Caki2 (cell line): ENCODE measurements around the gene MUC6. TPM values are rescaled to one million over a fixed set of nuclear protein-coding genes. Genes with fewer than 3 reads are reported as not detected.
A peak's percentile ranks its signal among the peaks of the same experiment; 100 is the strongest.

ENCODE experiments used
- DNase-seq: peaks from one replicate; pipeline ENCODE4 v3.0.0-alpha.2; 2015; ENCODE audit warnings: low read depth
- in situ Hi-C: cut with HindIII; loops from 2 replicates; pipeline ENCODE4 v1.10.0; 2016; ENCODE audit warnings: low sequenced_read_pairs, low pct_unique_long_range_greater_than_20kb, mixed read lengths
- total RNA-seq: library from RNA; depleted of rRNA; stranded (reverse); fragments of >200 nt; shearing (Covaris generic); gene quantifications from 2 replicates; pipeline ENCODE4 v1.2.3, GENCODE V29; 2014; ENCODE audit warnings: low replicate concordance

Gene MUC6
- total RNA-seq, 1 experiment from 2014 or later: not detected

DNA sequence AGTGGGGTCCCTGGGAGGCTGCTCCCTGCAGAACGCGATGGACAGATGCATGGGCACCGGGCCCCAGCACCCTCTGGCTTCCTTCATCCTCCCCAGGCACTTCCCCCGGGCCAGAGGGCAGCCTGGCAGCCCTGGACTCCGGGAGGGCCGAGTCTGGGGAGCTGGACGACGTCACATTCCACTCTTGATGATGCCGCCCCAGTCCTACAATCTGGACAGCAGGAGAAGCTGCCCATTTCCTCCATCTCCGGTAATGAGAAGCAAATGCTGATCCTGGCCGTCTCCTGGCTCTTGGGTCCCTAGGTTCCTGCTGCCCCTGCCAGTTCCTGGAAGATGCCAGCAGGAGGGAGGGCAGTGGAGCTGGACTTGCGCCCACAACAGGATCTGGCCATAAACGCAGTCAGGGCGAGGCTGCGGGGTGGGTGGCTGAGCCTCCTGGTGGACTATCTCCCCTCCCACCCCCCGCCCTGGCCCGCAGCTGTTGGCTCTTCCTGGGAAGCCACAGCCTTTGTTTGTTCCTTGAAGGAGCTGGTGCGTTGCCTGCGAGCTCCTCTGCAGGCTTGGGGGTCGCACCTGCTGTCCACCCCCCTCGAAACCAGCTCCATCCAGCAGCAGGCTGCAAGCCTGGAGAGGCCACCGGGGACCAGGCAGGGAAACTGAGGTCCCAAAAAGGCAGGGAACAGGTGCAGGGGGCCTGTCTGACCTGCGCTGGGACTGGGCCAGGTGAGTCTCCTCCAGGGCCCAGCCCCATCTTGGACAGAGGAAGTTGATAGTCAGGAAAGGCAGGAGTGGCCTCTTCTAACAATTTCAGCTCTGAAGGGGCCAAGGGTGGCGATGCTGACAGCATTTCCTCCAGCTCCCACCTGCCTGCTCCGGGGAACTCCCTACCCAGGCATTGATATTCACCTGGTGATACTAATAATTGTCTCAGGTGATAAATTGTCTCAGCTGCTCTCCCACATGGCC lies 17.9 kb upstream of the MUC6 start:
- DNase-seq: no peak
- in situ Hi-C loops: no loop called here

DNA sequence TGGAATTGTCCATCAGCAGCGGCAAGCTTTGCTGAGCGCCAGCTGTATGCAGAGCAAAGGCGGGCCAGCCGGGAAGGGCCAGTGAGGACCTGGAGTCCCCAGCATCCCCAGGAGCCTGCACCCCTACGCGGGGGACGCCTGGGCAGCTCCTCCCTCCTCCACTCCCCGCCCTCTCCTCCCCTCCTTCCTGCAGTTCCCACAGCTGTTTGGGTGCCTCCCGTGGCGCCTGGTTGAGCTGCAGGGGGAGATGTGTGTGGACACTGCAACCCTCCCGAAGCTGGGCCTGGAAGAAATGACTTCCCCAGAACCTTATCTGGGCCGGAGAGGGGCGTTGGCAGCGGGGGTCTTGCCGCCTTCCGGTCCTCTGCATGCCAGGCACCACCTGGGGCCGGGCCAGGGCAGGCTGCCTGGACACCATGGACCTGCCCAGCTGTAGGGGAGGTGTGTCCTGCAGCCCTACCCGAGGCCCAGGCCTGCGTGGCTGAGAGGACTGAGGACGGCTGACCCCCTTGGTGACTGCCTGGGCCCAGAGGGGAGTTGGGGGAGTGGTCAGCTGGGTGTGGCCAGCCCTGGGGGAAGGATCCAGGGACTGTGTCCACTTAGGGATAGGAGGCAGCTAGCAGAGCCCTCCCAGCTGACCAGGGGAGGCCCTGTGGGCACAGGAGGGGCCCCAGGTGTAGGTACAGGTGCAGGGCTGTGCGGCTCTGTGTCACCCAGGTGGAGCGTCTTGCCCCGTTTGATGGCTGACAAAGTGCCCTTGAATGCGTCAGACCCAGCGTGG lies 16.8 kb upstream of the MUC6 start:
- DNase-seq: no peak
- in situ Hi-C loops: no loop called here

DNA sequence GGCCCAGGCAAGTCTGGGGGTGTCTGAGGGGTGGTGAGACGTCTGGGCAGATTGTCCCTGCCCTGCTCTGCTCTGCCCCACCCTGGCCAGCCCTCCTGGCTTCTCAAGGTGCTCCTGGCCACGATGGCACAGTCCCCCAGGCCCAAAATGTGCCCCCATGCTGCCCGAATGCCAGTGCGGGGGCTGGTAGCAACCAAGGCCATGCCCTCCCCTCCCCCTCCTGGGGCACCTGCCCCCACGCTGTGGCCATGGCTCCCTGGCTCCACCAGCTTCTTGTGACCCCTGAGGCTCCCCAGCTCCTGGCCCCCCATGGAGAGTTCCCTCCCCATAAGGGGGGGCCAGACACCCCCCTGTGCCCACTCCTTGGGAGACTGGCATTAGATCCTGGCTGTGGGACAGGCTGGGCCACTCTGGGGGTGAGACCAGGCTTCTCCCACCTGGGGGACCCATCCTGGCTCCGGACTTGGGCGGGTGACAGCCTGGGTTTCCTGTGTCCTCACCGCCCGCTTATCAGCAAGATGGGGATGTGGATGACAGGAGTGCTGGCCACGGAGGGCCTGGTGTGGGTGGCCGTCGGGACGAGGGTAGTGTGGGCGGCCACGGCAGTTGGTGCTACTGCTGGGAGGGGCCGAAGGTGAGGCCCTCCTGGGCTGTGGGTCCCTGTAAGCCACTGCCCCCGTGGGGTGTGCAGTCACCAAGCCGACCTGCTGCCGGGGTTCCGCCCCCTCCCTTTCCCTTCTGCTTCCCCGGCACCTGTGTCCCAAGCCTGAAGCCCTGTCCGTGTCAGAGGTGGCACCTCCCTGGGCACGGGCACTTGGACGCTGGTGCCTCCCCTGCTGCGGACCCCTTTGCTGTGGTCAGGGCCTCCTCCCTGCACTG lies 15.9 kb upstream of the MUC6 start:
- in situ Hi-C loops: no loop called here
- DNase-seq: no peak

DNA sequence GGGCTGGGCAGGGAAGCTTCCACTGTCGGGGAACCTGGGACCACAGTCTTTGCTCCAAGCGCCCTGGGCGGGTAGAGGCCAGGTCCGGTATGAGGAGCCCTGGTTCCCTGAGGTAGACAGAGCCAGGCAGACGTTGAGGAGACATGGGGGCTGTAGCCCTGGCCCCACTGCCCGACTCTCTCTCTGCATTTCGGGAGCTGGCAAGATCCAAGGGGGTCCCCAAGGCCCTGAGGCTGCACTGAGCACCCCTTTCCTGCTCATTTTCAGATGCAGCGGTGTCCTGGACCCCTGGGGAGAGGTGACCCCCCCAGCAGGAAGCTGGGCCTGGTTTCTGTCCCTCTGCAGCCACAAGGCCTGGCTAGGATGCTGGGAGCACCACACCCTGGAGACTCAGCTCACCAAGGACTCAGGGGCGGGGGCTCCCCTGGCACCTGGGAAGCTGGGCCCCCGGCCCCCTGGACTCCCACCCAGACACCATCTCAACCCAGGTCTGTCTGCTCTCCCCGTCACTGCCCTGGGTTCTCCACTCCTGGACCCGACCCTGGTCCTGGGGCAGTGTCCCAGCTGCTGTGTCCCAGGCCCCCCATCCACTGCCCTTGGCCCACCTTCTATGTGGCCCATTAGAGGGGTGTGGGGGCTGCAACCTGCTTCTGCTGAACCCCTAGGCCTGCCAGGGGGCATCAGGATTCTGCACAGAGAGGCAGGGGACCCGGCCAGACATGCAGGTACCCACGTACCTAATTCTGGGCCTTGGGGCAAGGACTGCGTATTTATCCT lies 15.0 kb upstream of the MUC6 start:
- no peak for DNase-seq
- in situ Hi-C loops: no loop called here

DNA sequence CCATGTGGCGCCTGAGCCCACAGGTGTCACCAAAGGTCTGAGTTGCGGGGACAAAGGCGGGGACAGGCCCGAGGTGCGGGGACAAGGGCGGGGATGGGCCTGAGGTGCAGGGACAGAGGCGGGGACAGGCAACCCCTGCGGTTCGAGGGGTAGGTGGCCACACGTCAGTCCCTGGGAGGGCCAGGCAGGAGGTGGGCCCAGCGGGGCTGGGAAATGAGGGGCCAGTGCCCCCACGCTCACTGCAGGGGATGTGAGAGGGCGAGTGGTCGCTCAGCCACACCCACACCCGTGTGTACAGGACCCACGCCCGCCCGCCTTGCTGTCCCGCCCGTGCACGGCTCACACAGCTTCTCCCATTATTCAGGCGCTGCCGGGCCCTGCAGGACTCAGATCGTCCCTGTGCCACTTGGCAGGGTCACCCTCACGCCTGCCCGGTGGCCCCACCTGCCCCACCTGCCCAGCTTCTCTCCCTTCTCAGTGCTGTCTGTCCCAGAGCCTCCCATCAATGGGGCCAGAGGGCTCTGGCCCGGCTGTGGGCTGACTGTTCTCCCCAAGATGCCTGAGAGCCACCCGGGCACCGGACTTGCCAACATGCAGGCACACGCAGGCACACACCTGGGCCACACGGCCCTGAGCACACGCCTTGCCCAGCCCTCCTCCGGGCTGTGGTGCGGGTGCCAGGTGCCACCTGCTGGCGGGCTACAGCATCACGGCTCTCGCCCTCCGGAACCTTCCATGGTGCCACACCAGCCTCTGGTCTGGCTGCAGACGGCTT lies 14.2 kb upstream of the MUC6 start:
- in situ Hi-C loops: no loop called here

DNA sequence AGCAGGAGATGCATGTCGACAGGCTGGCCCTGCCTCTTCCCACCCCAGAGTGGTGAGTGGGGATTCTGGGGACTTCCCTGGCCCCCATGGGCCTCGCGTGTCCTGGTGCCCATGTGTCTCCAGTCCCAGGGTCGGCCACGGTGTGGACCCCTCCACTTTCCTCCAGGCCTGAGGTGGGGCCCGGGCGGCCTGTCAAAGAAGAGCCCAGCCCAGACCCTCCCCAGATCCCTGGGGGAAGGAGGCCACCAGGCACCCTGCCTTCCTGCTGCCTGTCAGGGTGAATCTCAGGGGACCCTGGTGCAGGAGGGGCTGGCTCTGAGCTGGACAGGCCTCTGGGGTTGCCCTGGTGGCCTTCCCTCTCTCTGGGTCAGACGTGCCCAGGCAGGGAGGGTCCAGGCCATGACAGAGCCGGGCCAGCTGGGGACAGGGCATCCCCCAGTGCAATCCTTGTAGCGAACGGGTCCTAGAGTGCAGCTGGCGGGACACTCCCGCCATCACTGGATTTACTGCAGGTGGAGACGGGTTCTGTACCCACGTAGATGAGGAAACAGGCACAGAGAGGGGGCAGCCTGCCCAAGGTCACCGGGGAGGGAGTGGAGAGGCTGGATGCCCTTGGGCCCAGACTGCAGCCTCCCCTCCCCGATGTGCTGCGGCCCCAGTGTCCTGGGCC lies 13.5 kb upstream of the MUC6 start:
- in situ Hi-C loops: no loop called here
- DNase-seq: no peak

More for the DNA sequence above, 14.2 kb upstream of the MUC6 start:
- peak; percentile 63 for DNase-seq

DNA sequence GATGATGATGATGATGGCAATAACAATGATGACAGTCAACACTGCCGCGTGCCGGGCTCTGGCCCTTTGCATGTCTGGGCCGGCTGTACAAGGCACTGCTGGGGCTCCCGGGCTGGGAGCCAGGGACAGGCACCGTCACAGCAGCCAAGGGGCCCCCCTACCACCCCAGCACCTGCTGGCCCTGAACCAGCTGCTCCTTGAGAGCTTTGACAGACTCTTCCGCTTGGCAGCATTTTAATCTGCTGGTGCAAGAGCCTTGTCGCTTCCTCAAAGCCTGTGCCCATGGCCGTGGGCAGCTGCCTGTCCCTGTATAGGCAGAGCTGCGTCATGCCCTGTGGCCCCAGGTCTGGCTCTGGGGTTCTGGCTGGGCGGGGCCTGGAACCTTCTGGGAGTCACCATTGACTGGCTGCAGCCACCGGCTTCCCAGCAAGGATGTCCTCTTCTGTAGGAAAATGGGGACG lies 12.9 kb upstream of the MUC6 start:
- in situ Hi-C loops: no loop called here
- DNase-seq: no peak

DNA sequence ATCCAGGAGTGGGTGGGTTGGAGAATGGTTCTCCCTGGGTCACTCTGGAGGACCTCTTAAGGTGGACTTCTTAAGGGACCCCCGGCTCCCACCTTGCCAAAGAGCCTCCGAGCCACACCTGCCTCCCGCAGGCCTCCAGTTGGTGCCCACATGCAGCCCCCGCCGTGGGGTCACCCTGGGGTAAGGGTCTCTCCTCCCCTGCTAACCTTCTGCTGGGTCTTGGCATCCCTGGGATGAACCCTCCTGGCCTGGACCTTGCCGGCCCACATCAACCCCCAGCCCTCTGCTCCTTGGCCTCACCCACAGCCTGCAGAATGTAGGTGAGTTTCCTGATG lies 12.5 kb upstream of the MUC6 start:
- in situ Hi-C loops: no loop called here
- DNase-seq: no peak

DNA sequence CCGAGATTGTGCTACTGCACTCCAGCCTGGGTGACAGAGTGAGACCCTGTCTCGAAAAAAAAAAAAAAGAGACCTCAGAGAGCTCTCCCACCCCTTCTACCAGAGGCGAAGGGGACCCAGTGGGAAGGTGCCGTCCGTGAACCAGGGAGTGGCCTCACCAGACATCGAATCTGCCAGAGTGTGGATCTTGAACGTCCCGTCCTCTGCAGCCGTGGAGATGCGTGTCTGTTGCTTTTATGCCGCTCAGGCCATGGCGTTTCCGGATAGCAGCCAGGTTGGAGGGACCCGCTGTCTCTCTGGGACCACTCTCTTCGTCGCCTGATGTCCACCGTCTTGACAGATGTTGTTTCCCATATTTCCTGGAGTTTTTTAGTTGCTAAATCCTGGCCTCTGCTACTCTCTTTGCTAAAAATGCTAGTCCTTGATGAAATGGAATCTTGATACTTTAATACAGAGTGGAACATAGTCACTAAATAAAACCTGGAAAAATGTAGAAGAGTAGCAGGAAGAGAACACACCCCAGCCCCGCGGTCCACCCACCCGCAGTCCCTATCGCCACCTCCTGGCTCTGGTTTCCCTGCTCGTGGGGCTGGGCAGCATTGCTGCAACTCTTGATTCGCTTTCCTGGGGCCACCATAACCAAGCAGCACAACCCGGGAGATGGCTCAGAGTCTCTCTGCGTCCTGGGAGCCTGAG lies 12.0 kb upstream of the MUC6 start:
- in situ Hi-C loops: no loop called here
- DNase-seq: no peak

DNA sequence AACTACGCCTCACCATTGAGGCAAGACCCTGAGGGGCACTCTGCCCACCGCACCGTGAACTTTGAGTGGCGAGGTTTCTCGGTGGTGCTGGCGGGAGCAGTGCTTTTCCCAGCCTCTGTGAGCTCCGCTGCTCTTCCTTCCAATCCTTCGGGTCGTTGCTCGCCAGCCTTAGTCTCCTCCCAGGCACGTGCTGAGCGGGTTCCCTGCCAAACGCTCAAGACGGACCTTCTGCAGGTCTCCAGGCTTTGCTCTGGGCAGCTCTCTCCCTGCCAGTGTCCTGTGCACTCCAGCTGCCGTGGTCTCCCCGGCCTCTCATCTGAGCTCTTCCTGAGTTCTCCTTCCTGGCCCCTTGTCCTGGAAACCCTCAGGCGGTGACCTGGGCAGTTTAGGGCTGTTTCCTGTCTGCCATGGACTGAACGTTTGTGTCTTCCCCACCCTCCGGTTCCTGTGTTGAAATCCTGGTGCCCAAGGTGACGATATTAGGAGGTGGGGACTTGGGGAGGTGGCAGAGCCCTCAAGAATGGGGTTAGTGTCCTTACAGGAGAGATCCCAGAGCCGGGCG lies 11.2 kb upstream of the MUC6 start:
- DNase-seq: no peak
- in situ Hi-C loops: no loop called here

DNA sequence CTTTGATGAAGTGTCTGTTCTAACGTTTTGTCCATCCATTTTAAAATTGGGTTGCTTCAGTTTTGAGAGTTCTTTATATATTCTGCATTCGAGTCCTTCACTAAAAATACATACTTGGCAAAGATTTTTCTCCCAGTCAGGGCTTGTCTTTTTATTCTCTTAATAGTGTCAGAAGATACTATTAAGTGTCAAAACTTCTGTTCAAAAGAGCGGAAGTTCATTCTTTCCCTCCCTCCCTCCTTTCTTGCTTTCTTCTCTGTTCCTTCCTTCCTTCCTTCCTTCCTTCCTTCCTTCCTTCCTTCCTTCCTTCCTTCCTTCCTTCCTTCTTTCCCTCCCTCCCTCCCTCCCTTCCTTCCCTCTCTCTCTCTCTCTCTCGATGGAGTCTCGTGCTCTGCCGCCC lies 7.6 kb upstream of the MUC6 start:
- no peak for DNase-seq
- in situ Hi-C loops: no loop called here

DNA sequence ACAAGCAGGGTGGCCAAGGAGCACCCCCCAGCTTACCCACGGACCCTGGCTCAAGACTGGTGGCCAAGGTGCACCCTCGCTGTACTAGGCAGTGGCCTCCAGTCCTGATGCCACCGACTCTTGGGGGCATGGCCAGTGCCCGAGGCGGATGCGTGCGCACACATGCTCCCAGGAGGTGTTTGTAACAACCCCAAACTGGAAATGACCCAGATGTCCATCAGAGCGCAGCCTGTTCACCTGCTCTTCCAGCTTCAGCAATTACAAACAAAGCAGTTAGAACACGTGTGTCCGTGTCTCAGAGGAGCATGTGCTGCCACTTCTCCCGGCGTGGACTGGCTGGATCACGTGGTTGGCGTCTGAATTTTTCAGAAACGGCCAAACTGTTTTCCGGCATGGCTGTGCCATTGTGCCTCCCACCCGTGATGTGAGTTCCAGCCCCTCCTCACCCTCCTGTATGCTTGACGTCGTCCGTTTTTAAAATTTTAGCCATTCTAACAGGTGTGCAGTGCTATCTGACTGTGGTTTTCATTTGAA lies 7.1 kb upstream of the MUC6 start:
- in situ Hi-C loops: no loop called here
- no peak for DNase-seq

DNA sequence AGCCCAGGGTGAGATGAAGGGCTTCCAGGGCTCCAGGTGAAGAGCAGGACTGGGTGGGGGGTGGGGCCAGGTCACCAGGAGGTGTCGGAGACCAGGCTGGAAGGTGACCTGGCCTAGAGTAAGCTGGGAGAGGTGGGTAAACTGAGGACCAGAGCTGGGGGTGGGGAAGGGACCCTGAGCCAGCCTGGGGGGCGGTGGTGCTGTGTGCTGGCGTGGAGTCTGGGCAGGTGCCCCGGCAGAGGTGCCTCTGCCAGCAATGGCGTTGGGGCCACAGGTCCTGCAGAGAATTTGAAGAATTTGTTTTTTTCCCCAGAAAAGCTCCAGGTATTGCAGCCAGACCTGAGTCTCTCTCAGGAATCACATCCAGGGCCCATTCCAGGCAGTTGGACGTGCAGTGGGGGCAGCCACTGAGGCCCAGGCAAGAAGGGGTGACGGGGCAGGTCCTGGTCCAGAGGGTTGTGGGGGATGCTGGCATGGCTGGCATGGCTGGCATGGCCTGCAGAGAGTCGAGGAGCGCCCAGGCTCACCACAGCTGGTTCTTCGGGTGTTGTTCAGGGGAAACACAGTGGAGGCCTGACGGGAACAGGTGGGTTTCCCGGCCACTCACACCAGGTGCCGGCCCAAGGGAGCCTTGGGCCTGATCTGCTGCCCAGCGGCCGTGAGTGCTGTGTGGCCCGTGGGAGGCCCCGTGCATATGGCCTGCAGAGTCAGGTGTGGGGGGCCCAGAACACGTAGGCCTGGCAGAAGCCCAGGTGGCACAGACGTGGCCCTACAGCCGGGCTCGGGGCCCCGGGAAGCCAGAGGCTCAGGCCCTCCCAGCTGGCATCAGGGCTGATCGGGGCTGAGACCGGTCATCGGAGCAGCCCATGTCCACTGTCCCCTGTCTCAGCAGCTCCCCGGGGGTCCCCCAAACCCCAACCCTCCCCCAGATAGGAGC lies 6.4 kb upstream of the MUC6 start:
- DNase-seq: no peak
- in situ Hi-C loops: no loop called here

DNA sequence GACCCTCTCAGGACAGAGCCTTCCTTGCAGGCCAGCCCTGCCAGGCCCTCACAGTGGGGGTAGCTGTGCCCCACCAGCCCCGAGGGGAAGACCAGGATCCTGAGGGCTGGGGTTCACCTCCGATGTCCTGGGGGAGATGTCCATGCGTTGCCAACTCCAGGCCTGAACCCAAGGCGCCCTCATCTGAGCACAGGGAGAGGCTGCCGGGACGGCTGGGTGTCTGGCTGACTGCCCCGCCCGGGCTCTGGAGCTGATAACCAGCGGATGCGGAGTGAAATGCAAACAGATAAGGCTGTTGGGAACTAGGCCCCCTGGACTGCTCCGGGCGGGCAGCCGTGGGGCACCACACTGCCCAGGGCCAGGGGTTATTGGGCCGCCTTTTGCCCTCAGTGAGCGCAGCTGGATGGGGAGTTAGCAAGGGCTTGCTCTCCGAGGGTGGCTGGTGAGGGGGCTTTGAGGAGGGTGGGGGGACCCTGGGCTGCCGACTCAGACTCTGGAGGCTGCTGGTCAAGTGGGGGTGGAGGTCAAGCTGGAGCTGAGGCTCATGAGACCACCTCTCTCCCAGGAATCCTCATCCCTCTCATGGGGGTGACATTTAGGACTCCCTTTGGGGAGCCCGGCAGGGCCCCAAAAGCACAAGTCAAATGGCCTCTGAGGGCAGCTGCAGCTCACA lies 5.6 kb upstream of the MUC6 start:
- in situ Hi-C loops: no loop called here
- DNase-seq: no peak
